Prostate gland (tissue), 2 donors: ENCODE data around the gene CHCHD6. TPM values are rescaled to one million over a fixed set of nuclear protein-coding genes. Genes with fewer than 3 reads are reported as not detected.

Experiments
- DNase-seq: peaks from one replicate; pipeline ENCODE4 v3.0.0-alpha.2; 2019; ENCODE audit warnings: low spot score
- H3K27ac ChIP-seq, 2 donors: fragments of 200-600 bp; sonication (generic); 2 replicates each; pipeline ENCODE4 v1.5.1; 2017 to 2019
- H3K27me3 ChIP-seq: fragments of 200-600 bp; sonication (generic); replicated peaks from 2 replicates; pipeline ENCODE4 v1.5.1; 2019; ENCODE audit not compliant: insufficient read depth
- H3K36me3 ChIP-seq, 2 donors: fragments of 200-600 bp; sonication (generic); 1 replicate in 1 of 2; 2 replicates in 1 of 2; pipeline versions ENCODE4 v1.5.1 to v1.8.1; 2017 to 2019
- H3K4me1 ChIP-seq: fragments of 200-600 bp; sonication (generic); replicated peaks from 2 replicates; pipeline ENCODE4 v1.5.1; 2019
- H3K4me3 ChIP-seq, 2 donors: fragments of 200-600 bp; sonication (generic); 2 replicates each; pipeline ENCODE4 v1.5.1; 2017 to 2019
- H3K9me3 ChIP-seq: fragments of 200-600 bp; sonication (generic); 2 replicates; pipeline ENCODE4 v1.5.1; 2017
- POLR2A ChIP-seq: fragments of 450-650 bp; IDR thresholded peaks from one replicate; pipeline ENCODE4 v1.6.1; 2016; ENCODE audit warnings: antibody characterized with exemption, mild to moderate bottlenecking
- POLR2AphosphoS5 ChIP-seq: sonication (generic); formaldehyde crosslinking; IDR thresholded peaks from one replicate; pipeline ENCODE4 v1.6.1; 2017; ENCODE audit warnings: antibody characterized with exemption
- WGBS: methylation state at CpG from one replicate; pipeline ENCODE4 v1.1.5; 2018; 5-methylcytosine and 5-hydroxymethylcytosine counted together
- intact Hi-C: fragments of 100-400 bp; cut with DNase I; formaldehyde crosslinking; loops from one replicate; pipeline ENCODE4 v1.14.2; 2022
- total RNA-seq, 2 donors: library from RNA; depleted of rRNA; stranded (reverse); fragments of >200 nt; gene quantifications; one replicate each; pipeline ENCODE4 v1.1.0, GENCODE V29; 2016
- TF ChIP-seq, protein P1 (sequence below), 4 experiments: fragments of 200-600 bp in 2 of 4; fragments of 450-650 bp in 2 of 4; sonication (generic) in 2 of 4; IDR thresholded peaks; 1 replicate in 3 of 4; 2 replicates in 1 of 4; pipeline ENCODE4 v1.5.1; 2016 to 2019; ENCODE audit warnings: antibody characterized with exemption in 4 of 4, mild to moderate bottlenecking in 2 of 4, moderate library complexity in 2 of 4

CHCHD6 gene
- total RNA-seq, 2 donors from 2014 or later = 13.9 to 34.4 TPM

DNA sequence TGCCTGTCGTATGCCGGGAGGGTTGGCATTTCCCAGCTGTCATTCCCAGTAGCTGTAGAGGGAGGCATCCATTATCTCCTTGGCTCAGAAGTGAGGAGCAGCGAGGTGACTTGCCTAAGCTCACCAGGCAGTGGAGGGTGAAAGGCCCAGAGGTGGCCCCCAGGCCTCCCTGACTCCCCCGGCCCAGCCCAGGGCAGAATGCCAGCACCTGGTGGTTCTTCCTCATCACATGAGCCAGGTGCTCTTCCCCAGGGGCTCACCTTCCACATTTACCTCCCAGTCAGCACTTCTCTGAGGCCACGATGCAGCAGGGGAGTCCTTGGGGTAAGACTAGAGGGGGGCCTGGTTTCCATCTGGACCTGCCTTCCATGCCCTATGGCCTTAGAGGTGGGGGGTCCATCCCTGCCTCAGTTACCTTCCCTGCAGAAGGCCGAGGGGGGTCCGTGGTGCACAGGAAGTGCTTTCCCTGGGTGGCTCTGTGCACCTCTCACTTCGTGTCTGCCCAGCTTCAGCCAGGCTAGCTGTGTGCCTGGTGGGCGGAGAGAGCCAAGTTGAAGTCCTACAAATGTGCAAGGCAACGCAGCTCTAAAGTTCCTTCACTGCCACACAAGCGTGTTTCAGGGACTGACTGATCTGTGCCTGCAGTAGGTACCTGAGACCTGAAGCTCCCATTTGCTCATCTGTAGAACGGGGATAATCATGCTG, 208.6 kb downstream of the CHCHD6 start:
- intact Hi-C loops = no loop called here
- Histone ChIP-seq H3K27ac (no peak overlapping the region), H3K4me3 (no peak overlapping the region), H3K27me3 (no peaks in the 10 kb centered on the region), H3K4me1 (no peaks in the 10 kb centered on the region), H3K36me3 (no peaks in the 10 kb centered on the region), H3K9me3 (no peaks in the 10 kb centered on the region)
- TF ChIP-seq, protein P1, sequence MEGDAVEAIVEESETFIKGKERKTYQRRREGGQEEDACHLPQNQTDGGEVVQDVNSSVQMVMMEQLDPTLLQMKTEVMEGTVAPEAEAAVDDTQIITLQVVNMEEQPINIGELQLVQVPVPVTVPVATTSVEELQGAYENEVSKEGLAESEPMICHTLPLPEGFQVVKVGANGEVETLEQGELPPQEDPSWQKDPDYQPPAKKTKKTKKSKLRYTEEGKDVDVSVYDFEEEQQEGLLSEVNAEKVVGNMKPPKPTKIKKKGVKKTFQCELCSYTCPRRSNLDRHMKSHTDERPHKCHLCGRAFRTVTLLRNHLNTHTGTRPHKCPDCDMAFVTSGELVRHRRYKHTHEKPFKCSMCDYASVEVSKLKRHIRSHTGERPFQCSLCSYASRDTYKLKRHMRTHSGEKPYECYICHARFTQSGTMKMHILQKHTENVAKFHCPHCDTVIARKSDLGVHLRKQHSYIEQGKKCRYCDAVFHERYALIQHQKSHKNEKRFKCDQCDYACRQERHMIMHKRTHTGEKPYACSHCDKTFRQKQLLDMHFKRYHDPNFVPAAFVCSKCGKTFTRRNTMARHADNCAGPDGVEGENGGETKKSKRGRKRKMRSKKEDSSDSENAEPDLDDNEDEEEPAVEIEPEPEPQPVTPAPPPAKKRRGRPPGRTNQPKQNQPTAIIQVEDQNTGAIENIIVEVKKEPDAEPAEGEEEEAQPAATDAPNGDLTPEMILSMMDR (IDR thresholded peaks at IDR 0.05) = no peak
- TF ChIP-seq POLR2A = no peak
- no peak for TF ChIP-seq POLR2AphosphoS5
- no peak for DNase-seq
- WGBS = 89% methylated on average over 12 of the region's 12 CpGs

DNA sequence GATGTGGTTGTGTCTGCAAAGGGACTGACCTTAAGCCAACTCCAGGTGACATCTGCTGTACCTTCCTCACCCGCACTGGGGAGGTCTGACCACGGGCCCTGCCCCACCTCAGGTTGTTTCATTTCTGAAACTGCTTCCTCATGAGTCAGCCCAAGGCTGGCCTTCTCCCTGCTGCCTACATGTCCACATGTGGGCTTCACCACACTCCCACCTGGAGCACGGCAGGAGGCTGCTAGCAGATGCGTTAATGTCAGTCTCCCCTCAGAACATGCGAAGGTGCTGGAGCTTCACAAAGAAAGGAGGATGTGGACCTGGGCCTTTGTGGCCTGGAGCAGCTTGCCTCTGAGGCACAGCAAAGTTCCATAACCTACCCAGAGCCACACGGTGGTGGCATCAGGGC, 209.5 kb downstream of the CHCHD6 start:
- 88% methylated on average over 6 of the region's 6 CpGs for WGBS
- no peaks in the 10 kb centered on the region for H3K4me1 ChIP-seq
- H3K9me3 ChIP-seq = no peaks in the 10 kb centered on the region
- TF ChIP-seq POLR2A = no peak
- TF ChIP-seq, protein P1 (IDR thresholded peaks at IDR 0.05) = no peak
- TF ChIP-seq POLR2AphosphoS5 = no peak
- H3K4me3 ChIP-seq = no peak overlapping the region
- H3K36me3 ChIP-seq = no peaks in the 10 kb centered on the region
- H3K27me3 ChIP-seq = no peaks in the 10 kb centered on the region
- intact Hi-C loops = no loop called here
- no peak for DNase-seq
- no peak overlapping the region for H3K27ac ChIP-seq

DNA sequence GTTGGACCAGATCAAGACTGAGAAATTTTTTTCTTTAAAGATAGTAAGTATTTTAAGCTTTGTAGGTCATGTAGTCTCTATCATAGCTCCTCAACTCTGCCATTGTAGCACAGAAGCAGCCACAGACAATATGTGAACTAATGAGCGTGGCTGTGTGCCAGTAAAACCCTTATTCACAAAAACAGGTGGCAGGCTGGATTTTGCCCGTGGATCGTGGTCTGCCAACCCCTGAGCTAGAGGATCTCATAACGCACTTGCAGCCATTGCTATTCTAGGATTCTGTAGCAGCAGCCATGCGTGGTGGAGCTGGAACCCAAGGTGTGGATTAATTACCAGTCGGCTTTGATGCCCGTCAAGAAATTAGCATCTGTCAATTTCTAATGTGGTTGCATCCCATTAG, 210.2 kb downstream of the CHCHD6 start:
- 70% methylated on average over 7 of the region's 7 CpGs for WGBS
- no peak for DNase-seq
- Histone ChIP-seq H3K27ac (no peak overlapping the region), H3K4me3 (no peak overlapping the region), H3K9me3 (no peaks in the 10 kb centered on the region), H3K36me3 (no peaks in the 10 kb centered on the region), H3K4me1 (no peaks in the 10 kb centered on the region), H3K27me3 (no peaks in the 10 kb centered on the region)
- intact Hi-C loops = no loop called here
- TF ChIP-seq, protein P1 (IDR thresholded peaks at IDR 0.05) = no peak
- TF ChIP-seq POLR2AphosphoS5 = no peak
- no peak for TF ChIP-seq POLR2A

DNA sequence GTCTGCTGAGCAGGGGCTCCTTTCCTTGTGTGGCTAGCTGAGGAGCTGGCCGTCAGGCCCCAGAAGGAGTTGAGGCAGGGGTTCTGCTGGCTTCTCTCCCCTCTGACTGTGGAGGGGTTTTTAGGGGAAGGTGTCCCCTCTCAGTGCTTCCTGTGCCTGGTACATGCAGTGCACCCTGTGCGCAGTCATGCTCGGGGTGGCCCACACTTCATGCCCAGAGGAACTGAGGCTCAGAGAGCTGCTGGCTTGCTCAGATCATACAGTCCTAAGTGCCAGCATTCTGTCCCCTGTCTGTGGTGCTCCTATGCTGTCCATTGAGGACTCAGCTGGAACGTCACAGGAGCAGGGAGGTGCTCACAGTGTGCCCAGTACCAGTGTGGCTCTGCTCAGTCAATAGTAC, 211.0 kb downstream of the CHCHD6 start:
- TF ChIP-seq POLR2A = no peak
- H3K27me3 ChIP-seq = no peaks in the 10 kb centered on the region
- no peaks in the 10 kb centered on the region for H3K9me3 ChIP-seq
- no peak overlapping the region for H3K4me3 ChIP-seq
- no peaks in the 10 kb centered on the region for H3K36me3 ChIP-seq
- no peak for DNase-seq
- WGBS = 98% methylated on average over 4 of the region's 4 CpGs
- intact Hi-C loops = no loop called here
- H3K4me1 ChIP-seq = no peaks in the 10 kb centered on the region
- H3K27ac ChIP-seq = no peak overlapping the region

DNA sequence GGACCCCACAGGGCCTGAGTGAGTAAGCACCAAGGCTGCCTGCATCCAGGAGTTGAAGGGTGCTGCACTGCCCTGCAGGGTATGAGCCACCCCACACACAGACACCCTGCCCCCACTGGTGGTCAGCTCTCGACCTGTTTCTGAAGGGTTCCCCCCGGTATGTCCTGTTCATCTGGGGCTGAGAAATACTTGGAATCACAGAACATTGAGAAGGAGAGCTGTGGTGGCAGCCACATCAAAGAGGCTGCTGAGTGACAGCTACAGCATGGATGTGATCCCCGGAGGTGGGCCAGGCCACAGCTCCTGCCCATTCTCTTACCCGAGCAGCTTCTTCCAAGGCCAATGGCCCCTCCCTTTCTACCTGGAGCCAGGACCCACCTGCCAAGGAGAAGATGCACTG, 212.5 kb downstream of the CHCHD6 start:
- WGBS = 88% methylated on average over 4 of the region's 4 CpGs
- intact Hi-C loops = no loop called here
- TF ChIP-seq POLR2AphosphoS5 (no peak), POLR2A (no peak)
- TF ChIP-seq, protein P1 (IDR thresholded peaks at IDR 0.05) = no peak

More for the DNA sequence above, 212.5 kb downstream of the CHCHD6 start:
- Histone ChIP-seq H3K4me3 (no peak overlapping the region), H3K9me3 (no peaks in the 10 kb centered on the region), H3K4me1 (no peaks in the 10 kb centered on the region), H3K36me3 (no peaks in the 10 kb centered on the region), H3K27ac (no peak overlapping the region), H3K27me3 (no peaks in the 10 kb centered on the region)
- no peak for DNase-seq
